NCI-H446 (cell line): ENCODE data around the gene CFL1.
"Not testable (repeated sequence)": the region's sequence is repeated elsewhere in the genome, so short reads cannot be mapped to it uniquely, and the experiment has no call there.

ENCODE experiments used
- DNase-seq, 2 experiments: peaks; one replicate each; lab custom pipeline; 2025; lab: John Stamatoyannopoulos, UW

CFL1 gene

GRCh38 chr11:65832231-65832630 is 25.7 kb downstream of the CFL1 start:
- DNase-seq, result not testable (repeated sequence)

- no peak for DNase-seq
These were observed 28.5 kb downstream of the CFL1 start for GRCh38 chr11:65829459-65829858.

GRCh38 chr11:65826984-65827735 is 30.8 kb downstream of the CFL1 start:
- no peak for DNase-seq

- DNase-seq, result no peak
These were observed 35.0 kb downstream of the CFL1 start for GRCh38 chr11:65822776-65823528.

- DNase-seq, result no peak
These were observed 36.9 kb downstream of the CFL1 start for GRCh38 chr11:65821107-65821506.

- DNase-seq, result peak; percentile 84 to 90
These were observed 39.9 kb downstream of the CFL1 start for GRCh38 chr11:65817835-65818680.

- DNase-seq, result no peak
These were observed 40.6 kb downstream of the CFL1 start for GRCh38 chr11:65817312-65817834.

- DNase-seq, result no peak
These were observed 41.3 kb downstream of the CFL1 start for GRCh38 chr11:65816696-65817095.

GRCh38 chr11:65814986-65815565 is 42.9 kb downstream of the CFL1 start:
- DNase-seq, result no peak

- no peak for DNase-seq
These were observed 43.6 kb downstream of the CFL1 start for GRCh38 chr11:65814131-65814985.

GRCh38 chr11:65811764-65812475 is 46.1 kb downstream of the CFL1 start:
- DNase-seq, result no peak

GRCh38 chr11:65810046-65810868 is 47.7 kb downstream of the CFL1 start:
- no peak for DNase-seq

- DNase-seq, result no peak
These were observed 48.5 kb downstream of the CFL1 start for GRCh38 chr11:65809496-65809895.

GRCh38 chr11:65808744-65809341 is 49.1 kb downstream of the CFL1 start:
- no peak for DNase-seq

- DNase-seq, result no peak
These were observed 51.0 kb downstream of the CFL1 start for GRCh38 chr11:65806979-65807378.
